ENCODE results near the gene CLIC6.
A peak's percentile ranks its signal among the peaks of the same experiment; 100 is the strongest.
"Not testable (repeated sequence)": the region's sequence is repeated elsewhere in the genome, so short reads cannot be mapped to it uniquely, and the experiment has no call there.

Gene CLIC6

DNA sequence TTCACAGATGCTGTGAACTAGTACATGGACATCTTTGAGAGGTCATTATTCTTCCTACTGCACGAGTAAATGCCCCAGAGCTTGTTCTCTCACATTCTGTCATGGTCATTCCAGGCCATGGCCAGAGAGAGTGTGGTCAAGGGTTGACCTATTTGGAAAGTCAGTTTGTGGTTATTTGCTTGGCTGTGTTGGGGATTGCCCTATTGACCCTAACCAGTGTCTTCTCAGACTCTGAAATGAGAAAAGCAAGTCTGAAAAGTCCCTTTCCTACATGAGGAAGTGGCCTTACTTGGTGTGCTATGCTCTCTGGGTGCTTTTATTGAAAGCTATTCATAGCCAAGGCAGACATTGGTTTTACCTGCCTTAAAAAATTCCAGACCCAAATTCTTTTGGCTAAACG, 26.6 kb downstream of the CLIC6 start:
- DNase-seq, result no peak

DNA sequence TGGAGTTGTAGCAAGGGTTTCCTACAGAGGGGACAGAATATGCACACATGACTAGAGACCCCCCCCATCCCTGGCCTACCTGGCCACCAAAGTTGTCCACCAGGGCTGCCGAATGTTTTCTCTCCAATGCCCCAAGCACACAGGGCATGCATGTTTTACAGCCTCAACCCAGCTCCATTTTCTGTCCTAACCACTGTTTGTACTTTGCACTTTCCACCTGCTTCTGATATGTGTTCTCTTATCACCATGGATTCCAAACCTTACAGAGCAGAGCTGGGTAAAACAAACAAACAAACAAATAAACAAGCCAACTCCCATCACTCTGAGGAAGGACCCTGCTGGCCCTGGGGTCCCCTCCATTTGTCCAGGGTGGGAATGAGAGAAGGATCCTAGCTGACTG, 27.3 kb downstream of the CLIC6 start:
- DNase-seq, result no peak

DNA sequence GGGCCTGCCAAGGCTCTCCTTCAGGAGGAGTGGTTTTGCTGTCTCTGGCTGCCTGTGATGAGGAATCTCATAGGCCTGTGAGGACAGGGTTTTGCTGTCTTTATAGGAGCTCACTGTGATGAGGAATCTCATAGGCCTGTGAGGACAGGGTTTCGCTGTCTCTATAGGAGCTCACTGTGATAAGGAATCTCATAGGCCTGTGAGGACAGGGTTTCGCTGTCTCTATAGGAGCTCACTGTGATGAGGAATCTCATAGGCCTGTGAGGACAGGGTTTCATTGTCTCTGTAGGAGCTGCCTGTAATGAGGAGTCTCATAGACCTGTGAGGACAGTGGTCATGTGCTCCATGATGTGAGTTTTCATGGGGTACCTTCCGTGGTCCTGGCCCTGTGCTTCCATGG, 29.0 kb downstream of the CLIC6 start:
- DNase-seq, result no peak

DNA sequence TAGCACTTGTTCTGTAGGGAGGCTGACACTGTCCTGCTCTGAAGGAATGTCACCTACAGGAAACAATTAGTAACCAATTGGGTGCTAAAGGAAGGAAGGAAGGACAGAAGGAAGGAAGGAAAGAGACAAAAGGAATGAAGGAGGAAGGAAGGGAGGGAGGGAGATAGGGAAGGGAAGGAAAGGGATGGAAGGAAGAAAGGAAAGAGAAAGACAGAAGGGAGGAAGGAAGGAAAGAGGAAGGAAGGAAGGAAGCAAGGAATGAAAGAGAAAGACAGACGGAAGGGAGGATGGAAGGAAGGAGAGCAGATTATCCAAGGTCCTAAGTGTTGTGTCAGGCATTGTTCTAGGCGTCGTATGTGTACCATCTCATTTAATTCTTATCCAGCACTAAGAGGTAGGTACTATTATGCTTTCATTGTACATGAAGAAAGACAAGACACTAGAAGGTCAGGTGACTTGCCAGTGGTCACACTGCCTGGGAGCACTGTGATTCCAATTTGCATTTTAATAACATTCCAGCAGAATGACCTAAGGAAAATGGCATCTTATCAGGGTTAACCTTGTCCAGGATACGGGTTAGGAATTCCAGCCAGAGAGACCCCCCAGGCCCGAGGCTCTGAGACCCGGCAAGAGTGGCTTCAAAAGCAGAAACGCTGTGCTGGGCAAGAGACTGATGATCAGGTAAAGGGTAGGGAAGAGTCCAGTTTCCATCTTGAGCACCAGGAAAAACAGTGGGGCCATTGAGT, 29.6 kb downstream of the CLIC6 start:
- DNase-seq, result no peak

DNA sequence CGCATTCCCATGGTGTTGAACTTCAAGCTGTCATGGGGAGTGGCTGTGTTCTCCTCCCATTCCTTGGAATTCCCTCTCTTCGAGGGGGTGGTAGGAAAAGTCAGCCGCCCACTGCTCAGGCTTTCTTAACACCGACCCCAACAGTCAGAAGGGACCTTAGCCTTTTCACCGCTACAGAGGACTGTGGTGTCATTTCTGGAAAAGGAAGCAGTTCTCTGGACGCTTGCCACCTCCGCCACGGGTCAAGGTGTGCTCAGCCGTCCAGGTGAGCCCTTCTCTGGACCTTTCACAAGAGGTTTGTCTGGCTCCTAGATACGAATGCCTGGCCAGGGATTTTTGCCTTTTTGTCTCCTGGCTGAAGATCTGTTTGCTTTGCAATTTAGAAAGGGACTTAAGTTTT, 31.8 kb downstream of the CLIC6 start:
- DNase-seq, result no peak

GRCh38 chr21:34701726-34702125, 32.9 kb downstream of the CLIC6 start:
- DNase-seq, result no peak

- DNase-seq, result no peak
These were observed 33.8 kb downstream of the CLIC6 start for GRCh38 chr21:34702341-34703170.

DNA sequence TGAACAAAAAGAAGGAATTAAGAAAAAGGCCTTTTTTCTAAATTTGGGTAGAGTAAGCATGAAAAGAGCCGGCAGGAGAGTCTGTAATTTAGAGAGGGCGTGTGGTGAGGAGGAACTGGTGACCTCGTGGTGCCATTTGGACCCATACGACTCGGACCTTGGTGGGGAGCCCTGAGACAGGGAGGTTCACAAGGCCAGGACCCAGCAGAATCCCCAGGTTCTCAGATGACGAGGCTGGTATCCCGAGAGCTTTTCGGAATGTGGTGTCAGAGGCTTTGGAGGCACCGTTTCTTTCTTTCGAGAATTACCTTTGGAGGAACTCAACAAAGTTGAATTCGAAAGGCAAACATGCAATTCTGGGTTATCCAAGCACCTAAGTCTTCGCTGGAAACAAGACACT, 34.8 kb downstream of the CLIC6 start:
- no peak for DNase-seq

- no peak for DNase-seq
These were observed 35.3 kb downstream of the CLIC6 start for GRCh38 chr21:34704119-34704518.

DNA sequence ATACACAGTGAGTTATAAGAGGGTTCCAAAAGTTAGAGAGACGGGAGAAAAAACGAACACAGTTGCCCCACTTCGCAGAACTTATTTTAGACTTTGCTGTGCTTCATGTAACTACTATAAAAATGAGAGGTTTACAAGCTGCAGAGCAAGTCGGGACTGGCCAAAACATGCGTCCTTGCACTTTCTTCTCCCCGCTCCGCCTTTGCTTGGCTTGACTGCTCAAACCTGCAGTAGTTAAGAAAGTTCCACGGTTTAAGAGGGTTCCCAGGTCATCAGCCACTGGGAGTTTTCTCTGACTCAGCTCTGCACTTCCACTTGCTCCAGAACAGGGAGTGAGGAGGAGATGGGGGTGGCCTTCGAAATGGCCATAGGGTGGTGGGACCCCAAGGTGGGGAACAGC, 36.2 kb downstream of the CLIC6 start:
- no peak for DNase-seq

DNA sequence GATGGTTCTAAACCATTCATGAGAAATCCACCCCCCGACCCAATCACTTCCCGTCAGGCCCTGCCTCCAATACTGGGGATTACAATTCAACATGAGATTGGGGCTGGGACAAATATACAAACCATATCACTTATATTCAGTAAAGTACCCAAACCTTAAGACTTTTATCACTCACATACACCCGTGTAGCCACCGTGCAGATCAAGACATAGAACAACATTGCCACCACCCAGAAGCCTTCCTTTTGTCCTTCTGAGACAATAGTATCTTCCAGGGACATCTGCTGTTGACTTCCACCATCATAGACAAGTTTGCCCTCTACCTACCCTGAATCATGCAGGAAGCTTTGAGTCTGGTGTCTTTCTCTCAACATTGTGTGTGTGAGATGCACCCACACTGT, 37.5 kb downstream of the CLIC6 start:
- DNase-seq, result no peak

DNA sequence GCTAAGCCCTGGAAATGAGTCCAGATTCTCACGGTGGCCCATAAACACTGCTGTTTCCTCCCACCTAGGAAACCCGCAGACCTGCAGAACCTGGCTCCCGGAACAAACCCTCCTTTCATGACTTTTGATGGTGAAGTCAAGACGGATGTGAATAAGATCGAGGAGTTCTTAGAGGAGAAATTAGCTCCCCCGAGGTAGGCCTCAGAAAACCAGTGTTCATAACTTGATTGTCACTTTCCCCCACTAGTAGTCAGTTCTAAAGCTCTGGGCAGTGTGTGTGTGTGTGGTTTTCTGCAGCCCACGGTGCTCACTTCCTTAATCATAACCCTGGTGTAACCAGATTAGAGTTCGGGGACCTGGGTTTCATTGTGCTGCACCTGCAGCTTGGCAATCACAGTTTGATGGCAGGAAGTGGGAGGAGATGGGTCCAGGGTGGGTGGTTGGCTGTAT, 39.1 kb downstream of the CLIC6 start:
- peak; percentile 74 for DNase-seq

DNA sequence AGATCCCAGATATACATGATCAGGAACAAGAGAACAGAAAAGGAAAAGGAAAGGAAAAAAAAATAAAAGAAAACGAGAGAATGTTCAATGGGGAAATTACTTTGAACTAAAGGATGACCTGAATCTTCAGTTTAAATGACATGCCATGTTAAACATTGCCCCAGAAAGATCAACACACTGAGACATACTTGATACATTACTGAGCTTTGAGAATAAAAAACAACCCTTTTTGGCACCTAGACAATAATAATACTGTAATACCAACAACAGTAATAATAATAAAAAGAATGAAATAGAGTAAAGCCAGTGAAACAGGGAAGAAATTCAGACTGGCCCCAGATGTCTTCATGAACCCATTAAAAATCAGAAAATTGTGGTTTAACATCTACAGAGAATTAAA, 44.8 kb downstream of the CLIC6 start:
- no peak for DNase-seq

DNA sequence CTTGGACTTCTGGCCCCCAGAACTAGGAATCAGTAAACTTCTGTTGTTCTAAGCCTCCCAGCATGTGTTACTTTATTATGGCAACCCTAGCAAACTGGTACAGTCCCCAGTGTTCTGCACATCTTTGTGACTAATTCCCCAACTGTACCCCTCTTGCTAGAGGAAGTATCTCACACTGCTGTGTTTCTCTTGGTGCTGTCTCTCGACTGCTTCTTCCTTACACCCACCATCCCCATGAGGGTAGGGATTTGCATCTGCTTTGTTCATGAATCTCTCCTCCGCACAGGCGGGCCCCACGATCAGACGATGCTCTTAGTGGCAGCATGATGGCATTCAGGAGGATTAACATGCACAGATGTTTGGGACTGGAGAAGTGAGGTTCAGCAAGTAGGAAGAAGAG, 46.7 kb downstream of the CLIC6 start:
- no peak for DNase-seq

DNA sequence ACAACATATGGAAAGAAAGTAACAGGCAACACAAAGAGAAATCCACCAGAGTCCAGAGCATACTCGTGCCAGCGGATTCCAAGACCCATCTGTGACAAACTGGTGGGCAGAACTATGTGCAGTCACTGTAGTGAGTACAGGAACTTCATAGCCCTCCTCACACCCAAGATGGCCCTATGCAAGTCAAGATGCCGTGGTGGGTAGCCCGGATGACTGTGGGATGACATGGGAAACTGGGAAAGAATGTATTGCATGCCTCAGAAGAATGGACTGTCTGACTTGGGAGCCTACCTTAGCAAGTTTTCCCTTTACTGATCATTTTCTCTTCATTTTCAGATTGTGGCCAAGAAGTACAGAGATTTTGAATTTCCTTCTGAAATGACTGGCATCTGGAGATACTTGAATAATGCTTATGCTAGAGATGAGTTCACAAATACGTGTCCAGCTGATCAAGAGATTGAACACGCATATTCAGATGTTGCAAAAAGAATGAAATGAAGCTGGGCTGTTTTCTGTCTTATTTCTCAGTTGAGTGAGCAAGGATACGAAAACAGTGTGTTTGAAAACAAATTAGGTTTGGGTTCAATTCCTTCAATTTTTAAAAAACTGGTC, 47.3 kb downstream of the CLIC6 start:
- no peak for DNase-seq

DNA sequence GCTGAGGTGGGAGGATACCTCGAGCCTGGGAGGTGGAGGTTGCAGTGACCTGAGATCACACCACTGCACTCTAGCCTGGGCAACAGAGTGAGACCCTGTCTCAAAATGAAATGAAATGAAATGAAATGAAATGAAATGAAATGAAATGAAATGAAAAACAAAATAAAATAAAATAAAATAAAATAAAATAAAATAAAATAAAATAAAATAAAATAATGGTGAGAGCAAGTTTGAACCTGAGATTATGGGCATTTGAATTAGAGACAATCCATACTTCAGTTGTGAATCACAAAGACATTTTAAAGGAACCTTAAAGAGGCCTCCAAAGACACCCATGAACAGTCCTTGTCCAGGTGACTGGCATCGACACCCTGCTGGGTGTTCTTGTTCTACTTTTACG, 49.7 kb downstream of the CLIC6 start:
- DNase-seq, result not testable (repeated sequence)

DNA sequence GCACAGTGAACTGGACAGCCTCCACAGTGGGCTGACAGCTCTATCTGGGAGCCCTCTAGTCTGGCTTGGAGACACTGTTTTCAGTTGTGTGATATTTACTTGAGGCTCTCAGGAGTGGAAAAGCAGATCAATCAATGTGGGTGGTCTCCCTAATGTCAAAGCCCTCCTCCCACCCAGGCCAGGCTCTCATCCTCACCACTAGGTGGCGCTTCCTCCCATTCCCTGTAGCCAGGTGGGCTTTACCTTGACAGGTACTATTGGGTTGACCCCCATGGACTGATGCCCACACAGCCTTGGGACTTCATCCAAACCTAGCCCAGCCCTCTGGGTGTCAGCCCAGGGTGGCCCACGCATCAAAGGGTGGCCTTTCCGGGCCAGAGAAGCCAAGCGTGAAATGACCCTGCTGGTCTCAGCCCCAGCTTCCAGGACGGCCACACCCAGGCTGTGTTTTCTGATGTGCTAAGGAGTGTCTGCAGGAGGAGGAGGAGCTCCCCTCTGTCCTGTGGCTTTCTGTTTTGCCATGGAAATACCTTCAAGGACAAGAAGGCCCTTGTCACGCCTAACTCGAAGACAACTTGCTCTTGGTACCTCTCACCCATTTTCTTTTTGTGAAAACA, 54.0 kb downstream of the CLIC6 start:
- DNase-seq, result no peak

- DNase-seq, result no peak
These were observed 55.5 kb downstream of the CLIC6 start for GRCh38 chr21:34724131-34724856.

DNA sequence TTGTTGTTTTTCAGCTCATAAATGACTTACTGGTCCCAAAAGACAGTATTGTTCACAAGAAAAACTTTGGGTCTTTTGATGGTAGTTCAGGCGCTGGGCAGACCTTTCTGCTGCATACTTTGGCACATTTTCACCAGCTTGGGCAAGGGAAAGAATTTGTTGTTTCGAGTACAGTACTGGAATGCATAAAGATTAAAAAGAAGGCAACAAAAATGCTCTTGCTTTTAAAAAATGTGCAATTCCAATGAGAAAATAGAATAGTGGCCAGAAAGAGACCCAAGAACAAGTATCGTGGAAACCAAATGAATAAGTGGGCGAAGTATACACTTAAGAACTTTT, 56.0 kb downstream of the CLIC6 start:
- no peak for DNase-seq

DNA sequence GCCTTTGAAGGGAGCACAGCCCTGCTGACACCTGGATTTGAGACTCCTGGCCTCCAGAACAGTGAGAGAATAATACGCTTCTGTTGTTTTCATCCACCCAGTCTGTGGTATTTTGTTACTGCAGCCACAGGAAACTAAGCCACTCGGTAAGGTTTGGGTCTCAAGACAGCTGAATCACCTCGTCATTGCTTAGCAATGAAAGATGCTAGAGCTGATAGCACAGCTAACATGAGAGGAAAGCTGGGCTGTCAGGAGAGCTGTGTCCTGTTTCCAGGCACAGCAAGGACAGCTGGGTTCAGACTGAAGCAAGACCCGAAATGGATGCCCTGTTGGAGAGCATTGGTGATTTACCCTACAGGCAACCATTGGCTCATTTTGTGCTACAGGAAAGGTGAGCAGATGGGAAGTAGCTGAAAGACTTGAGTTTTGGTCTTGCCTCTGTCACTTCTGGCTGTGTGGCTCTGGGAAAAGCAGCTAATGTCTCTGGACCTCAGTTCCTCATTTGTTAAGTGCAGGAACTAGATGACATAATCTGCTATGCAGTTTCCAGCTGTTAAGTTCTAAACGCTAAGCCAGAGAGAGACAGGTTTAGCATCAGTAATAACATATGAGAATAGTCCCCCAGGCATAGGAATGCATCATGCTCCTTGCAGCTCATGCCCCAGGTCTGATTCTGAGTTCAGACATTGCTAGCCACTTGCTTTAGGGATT, 58.0 kb downstream of the CLIC6 start:
- DNase-seq, result no peak

DNA sequence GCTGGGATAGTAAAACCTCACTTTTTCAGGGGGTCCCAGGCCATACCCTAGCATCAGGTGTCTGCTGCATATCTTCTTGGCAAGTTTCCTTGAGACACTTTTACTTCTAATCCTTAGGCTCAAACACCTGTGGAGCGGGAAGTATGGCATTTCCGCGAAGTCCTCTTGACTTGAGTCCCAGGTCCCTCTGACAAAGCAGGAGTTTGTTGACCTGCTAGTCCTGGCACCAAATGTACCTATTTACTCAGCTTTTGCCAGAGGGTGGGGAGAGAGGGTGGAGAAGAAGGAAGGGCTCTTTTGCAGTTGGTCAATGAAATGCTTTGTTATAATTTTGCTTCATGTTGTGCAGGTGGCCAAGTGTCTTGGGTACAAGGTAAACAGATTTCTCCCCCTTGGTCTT, 59.7 kb downstream of the CLIC6 start:
- DNase-seq, result no peak

GRCh38 chr21:34730194-34730593, 61.4 kb downstream of the CLIC6 start:
- no peak for DNase-seq

Measured in stimulated activated CD4-positive, alpha-beta T cell treated with anti-CD3 and anti-CD28 coated beads, Interleukin-1b, Interleukin-23, amount 100 ng/mL, for 48 hours (primary cell).